Testis (tissue), 2 donors: Measurements from ENCODE around the gene PPARG.

Experiments used
- CTCF ChIP-seq, 3 experiments: fragments of 450-650 bp in 2 of 3; fragments of 200-600 bp in 1 of 3; sonication (generic) in 1 of 3; IDR thresholded peaks; one replicate each; pipeline ENCODE4 v1.5.1; 2016 to 2019; ENCODE audit warnings: antibody characterized with exemption in 3 of 3, mild to moderate bottlenecking in 2 of 3, moderate library complexity in 1 of 3
- POLR2A ChIP-seq: fragments of 450-650 bp; IDR thresholded peaks from one replicate; pipeline ENCODE4 v1.6.1; 2017; ENCODE audit warnings: antibody characterized with exemption, mild to moderate bottlenecking, moderate library complexity

GRCh38 chr3:12367346-12367745, 78.5 kb downstream of the PPARG start:
- TF ChIP-seq POLR2A (no peak), CTCF (IDR thresholded peaks at IDR 0.05) (no peak)
